Measurements from ENCODE around the gene ASPSCR1.

Gene ASPSCR1

GRCh38 chr17:82016061-82016874, 38.8 kb downstream of the ASPSCR1 start:
- H3K4me1 ChIP-seq: peaks cover 58% of the 10 kb centered on the region
- peaks cover 62% of the 10 kb centered on the region for H4K20me1 ChIP-seq
- no peak for TF ChIP-seq Cebpa-rat (IDR thresholded peaks at IDR 0.05)
- H3K4me2 ChIP-seq: no peak overlapping the region
- no peak overlapping the region for H3K4me3 ChIP-seq
- H3K9me3 ChIP-seq: no peaks in the 10 kb centered on the region
- peaks cover 38% of the 10 kb centered on the region for H3K27me3 ChIP-seq
- no peak overlapping the region for H3K9ac ChIP-seq
- peaks cover 24% of the 10 kb centered on the region for H3K36me3 ChIP-seq
- H3K27ac ChIP-seq: no peak overlapping the region

GRCh38 chr17:82016875-82017459, 39.5 kb downstream of the ASPSCR1 start:
- Histone ChIP-seq H3K4me2 (no peak overlapping the region), H3K9ac (no peak overlapping the region), H3K4me3 (no peak overlapping the region), H3K27ac (no peak overlapping the region), H3K27me3 (peaks cover 33% of the 10 kb centered on the region), H3K36me3 (peaks cover 24% of the 10 kb centered on the region), H3K4me1 (peaks cover 58% of the 10 kb centered on the region), H4K20me1 (peaks cover 62% of the 10 kb centered on the region), H3K9me3 (no peaks in the 10 kb centered on the region)
- no peak for TF ChIP-seq Cebpa-rat (IDR thresholded peaks at IDR 0.05)

GRCh38 chr17:82017612-82018151, 40.3 kb downstream of the ASPSCR1 start:
- Histone ChIP-seq H3K4me2 (no peak overlapping the region), H3K9me3 (no peaks in the 10 kb centered on the region), H4K20me1 (peaks cover 58% of the 10 kb centered on the region), H3K27ac (no peak overlapping the region), H3K36me3 (peaks cover 24% of the 10 kb centered on the region), H3K27me3 (peaks cover 26% of the 10 kb centered on the region), H3K9ac (no peak overlapping the region), H3K4me1 (peaks cover 53% of the 10 kb centered on the region), H3K4me3 (no peak overlapping the region)
- TF ChIP-seq Cebpa-rat (IDR thresholded peaks at IDR 0.05): no peak

DNA sequence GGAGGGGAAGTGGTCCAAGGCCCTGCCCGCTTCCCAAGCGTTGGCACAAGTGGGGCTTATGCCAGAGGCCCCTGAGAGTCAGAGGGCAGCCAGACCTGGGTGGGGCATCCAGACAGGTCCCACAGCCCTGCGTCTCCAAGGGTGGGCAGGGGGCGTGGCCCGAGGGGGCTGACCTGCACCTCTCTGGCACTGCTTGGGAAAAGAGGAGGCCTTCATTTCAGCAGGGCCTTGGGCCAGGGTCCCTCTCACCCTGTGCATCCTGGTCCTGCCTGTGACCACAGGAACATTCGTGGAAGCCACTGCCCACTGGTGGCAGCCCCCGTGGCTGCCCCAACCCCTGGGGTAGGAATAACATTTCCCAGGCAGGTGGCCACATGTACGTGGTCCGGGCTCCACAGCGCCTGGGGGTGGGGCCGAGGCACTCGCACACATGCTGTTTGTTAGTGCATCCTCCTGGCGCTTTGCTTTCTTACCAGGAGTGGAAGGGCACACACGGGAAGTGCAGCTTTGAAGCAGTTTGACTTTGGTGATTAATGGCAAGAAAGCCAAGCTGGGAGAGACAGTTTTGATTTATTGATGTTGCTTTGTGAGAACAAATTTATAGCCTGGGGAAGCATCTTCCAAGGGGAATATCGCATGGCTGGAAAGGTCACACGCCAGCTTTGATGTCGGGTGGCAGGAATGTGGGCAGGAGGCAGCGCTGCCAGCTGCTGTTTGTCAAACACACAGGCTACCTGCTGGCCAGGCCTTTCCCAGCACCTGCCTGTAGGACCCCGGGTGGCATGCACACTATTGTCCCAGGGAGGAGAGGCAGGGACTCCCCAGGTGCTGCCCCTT, 40.9 kb downstream of the ASPSCR1 start:
- peaks cover 46% of the 10 kb centered on the region for H3K4me1 ChIP-seq
- H3K36me3 ChIP-seq: peaks cover 24% of the 10 kb centered on the region
- H3K4me2 ChIP-seq: no peak overlapping the region
- no peak overlapping the region for H3K4me3 ChIP-seq
- H3K27me3 ChIP-seq: peaks cover 19% of the 10 kb centered on the region
- no peak overlapping the region for H3K27ac ChIP-seq
- H4K20me1 ChIP-seq: peaks cover 51% of the 10 kb centered on the region
- H3K9ac ChIP-seq: no peak overlapping the region
- TF ChIP-seq Cebpa-rat (IDR thresholded peaks at IDR 0.05): no peak
- H3K9me3 ChIP-seq: no peaks in the 10 kb centered on the region

DNA sequence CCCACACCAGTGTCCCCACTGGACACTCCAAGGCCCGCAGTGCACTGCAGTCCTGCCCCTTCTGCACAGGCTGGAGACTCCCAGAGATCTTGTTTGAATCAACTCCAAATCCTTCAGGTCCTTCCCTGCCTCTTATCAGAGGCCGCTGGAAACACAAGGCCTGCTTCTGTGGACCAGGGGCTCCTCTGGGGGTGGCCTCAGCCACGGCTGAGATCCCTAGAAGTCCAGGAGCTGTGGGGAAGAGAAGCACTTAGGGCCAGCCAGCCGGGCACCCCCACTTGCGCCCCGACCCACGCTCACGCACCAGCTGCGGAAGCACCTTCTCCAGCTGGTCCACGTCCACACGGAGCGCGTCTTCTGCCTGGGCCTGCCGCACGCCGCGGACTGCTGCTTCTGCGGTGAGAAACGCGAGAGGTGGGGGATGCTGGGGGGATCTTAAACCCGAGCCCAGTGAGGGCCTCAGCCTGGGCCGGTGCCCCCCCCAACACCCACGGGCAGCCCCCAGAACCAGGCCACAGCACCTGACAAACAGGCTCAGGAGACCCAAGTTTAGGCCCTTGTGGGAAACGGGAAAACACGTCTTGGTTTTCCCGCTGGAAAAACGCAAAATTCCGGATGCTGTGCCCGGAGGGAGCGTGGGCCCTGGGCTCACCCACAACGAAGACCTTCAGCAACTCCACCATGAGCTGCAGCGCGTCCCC, 41.7 kb downstream of the ASPSCR1 start:
- H4K20me1 ChIP-seq: peaks cover 43% of the 10 kb centered on the region
- H3K4me1 ChIP-seq: peaks cover 45% of the 10 kb centered on the region
- peaks cover 24% of the 10 kb centered on the region for H3K36me3 ChIP-seq
- peaks cover 11% of the 10 kb centered on the region; the same call in 1 of the 2 replicates for H3K27me3 ChIP-seq
- H3K9me3 ChIP-seq: no peaks in the 10 kb centered on the region
- H3K9ac ChIP-seq: no peak overlapping the region
- H3K4me3 ChIP-seq: no peak overlapping the region
- no peak overlapping the region for H3K27ac ChIP-seq
- TF ChIP-seq Cebpa-rat (IDR thresholded peaks at IDR 0.05): no peak
- H3K4me2 ChIP-seq: no peak overlapping the region

- peaks cover 24% of the 10 kb centered on the region for H3K36me3 ChIP-seq
- TF ChIP-seq Cebpa-rat (IDR thresholded peaks at IDR 0.05): no peak
- peak overlapping the region; percentile 90; the same call in 1 of the 2 replicates for H3K4me2 ChIP-seq
- no peaks in the 10 kb centered on the region for H3K9me3 ChIP-seq
- H3K4me1 ChIP-seq: peaks cover 45% of the 10 kb centered on the region
- no peak overlapping the region for H3K4me3 ChIP-seq
- H3K27ac ChIP-seq: no peak overlapping the region
- no peak overlapping the region for H3K9ac ChIP-seq
- peaks cover 41% of the 10 kb centered on the region for H4K20me1 ChIP-seq
- peaks cover 4% of the 10 kb centered on the region; the same call in 1 of the 2 replicates for H3K27me3 ChIP-seq
These were observed 42.5 kb downstream of the ASPSCR1 start for GRCh38 chr17:82019690-82020571.

- Histone ChIP-seq H3K4me1 (peaks cover 41% of the 10 kb centered on the region), H3K9ac (no peak overlapping the region), H4K20me1 (peaks cover 41% of the 10 kb centered on the region), H3K27ac (no peak overlapping the region), H3K4me2 (peak overlapping the region; percentile 90), H3K4me3 (no peak overlapping the region), H3K36me3 (peaks cover 31% of the 10 kb centered on the region), H3K27me3 (no peaks in the 10 kb centered on the region), H3K9me3 (no peaks in the 10 kb centered on the region)
- no peak for TF ChIP-seq Cebpa-rat (IDR thresholded peaks at IDR 0.05)
These were observed 43.2 kb downstream of the ASPSCR1 start for GRCh38 chr17:82020572-82021106.
